Amniotic stem cell (primary cell): Measurements from ENCODE around the gene TPSAB1.
"Not testable (repeated sequence)": the region's sequence is repeated elsewhere in the genome, so short reads cannot be mapped to it uniquely, and the experiment has no call there.

ENCODE experiments used
- DNase-seq: peaks from one replicate; lab custom pipeline; 2025; lab: John Stamatoyannopoulos, UW

Gene TPSAB1

DNA sequence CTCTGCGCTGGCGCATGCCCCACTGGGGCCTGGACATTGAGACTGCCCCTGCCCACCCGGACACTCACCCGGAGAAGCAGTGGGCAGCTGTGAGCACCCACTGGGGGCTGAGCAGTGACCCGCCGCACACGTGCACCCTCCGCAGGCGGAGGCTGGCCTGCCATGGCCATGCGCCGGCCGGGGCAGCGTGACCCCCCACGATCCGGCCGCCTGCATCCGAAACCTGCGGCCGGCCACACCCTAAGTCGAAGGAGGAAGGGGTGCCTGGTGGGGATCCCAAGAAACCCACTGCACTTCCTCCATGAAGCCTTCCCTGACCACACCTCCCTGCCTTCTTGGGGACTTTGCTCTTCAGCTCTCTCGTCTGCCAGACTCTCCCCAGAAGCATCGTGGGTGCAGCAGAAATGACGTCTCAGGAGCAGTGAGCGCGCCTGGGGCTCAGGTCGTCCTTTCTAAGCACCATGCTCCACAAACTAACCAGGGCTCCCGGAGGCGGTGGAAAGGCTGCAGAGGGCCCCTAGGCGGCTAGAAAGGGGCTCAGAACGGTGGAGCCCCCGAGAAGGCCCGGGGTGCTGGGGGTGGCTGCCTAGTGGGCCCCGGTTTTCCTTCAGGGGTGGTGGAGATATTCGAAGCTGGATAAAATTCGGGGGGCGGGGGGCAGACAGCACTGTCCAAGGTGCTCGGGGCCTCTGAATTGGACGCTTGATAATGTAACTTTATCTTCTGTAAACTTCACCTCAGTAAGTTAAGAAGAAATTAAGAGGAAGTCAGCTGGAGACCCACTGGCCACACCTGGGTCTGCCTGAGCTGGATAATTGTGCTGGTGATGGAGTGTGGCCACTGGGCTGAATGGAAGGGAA, 16.9 kb upstream of the TPSAB1 start:
- DNase-seq = no peak

DNA sequence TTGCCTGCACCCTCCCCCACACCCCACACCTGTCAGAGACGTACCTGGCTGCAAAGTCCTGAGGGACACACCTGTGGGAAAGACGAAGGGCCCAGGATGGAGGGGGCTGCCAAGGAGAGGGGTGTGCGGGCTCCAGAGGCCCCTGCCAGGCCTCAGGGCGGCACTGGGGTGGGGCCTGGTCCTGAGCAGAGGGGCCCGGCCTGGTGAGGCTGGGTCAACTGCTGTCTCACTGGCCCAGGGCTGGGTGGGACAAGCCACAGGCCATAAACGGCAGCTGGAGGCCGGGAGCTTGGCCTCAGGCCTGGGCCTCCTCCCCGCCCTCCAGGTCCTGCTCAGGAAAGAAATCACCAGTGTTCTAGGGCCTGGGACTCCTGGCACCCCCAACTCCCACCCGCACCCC, 15.9 kb upstream of the TPSAB1 start:
- DNase-seq = no peak

DNA sequence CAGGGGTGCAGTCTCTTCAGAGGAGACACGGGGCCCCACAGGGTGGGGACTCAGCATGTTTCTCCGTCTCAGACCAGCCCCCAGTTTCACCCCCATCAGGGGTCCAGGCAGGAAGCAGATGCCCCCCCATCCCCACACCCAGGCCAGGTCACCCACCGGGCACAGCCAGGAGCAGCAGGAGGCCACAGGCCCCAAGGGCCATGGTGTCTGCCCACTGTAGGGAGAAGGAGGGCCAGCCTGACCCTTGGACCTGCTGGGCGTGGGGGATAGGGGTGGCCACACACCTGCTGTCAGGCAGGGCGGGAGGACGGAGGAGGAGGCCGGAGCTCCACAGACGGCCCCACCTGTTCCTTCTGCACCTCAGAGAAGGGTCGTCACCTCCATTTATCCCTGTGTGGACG, 15.5 kb upstream of the TPSAB1 start, which contains the start of gene TPSG1:
TSS of gene TPSG1 (minus strand) at position 218 of the 401 bp plus-strand sequence. CDS start at position 202, 16 bp downstream.
- no peak for DNase-seq

DNA sequence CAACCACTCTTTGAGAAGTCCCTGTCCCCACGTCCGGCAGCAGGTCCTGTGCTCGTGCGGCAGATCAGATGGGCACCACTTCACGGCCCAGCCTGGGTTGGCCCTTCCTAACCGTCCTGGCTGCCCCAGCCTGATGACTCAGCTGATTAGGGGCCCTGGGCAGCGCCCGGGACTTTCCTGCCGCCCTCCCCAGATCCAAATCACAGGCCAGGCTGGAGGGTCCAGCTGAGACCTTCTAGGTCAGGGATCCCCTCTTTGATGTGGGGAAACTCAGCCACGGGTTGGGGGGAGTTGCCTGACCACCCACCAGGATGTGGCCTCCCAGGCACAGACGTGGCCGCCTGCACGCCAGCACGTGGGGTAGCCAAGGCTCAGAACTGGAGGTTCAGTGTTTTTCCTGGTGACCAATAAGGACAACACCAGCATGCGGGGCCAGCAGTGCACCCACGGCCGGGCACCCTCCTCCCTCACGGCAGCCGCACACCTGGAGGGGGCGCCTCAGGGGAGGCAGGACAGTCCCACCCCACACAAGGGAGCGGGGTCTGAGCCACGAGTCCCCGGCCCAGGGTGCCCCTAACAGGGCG, 14.7 kb upstream of the TPSAB1 start:
- not testable (repeated sequence) for DNase-seq

DNA sequence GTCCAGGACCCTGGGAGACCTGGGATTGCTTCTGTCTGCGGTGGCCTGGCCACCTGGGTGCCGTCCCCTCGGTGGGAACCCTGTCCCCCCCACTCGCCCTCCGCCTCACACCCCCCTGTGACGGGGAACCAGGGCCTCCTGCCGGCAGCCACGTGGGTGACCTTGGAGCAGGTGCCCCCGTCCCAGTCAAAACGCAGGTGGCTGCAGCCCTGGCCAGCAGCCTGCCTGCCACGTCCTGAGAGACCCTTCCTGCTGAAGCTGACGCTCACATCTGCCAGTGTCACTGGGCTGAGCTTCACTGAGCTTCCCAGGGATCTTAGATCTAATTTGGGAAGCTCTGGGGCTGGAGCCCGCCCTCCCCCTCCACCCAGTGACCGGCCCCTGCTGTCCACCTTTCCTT, 13.8 kb upstream of the TPSAB1 start:
- DNase-seq = not testable (repeated sequence)

DNA sequence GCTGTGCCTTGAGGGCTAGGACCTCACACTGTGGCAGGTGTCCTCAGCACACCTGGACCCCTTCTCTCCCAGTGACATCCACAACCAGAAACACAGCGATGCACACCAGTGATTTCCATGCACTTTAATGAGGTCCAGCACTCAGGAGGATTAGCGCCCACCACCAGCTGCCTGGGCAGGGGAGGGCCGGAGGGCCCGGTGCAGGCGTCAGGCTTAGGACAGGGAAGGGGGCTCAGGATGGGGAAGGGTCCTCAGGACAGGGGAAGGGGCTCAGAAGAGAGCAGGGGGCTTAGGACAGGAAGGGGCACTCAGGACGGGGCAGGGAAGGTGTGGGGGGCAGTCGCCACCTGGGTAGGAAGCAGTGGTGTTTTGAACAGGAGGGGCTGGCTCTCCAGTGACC, 12.3 kb upstream of the TPSAB1 start:
- not testable (repeated sequence) for DNase-seq

DNA sequence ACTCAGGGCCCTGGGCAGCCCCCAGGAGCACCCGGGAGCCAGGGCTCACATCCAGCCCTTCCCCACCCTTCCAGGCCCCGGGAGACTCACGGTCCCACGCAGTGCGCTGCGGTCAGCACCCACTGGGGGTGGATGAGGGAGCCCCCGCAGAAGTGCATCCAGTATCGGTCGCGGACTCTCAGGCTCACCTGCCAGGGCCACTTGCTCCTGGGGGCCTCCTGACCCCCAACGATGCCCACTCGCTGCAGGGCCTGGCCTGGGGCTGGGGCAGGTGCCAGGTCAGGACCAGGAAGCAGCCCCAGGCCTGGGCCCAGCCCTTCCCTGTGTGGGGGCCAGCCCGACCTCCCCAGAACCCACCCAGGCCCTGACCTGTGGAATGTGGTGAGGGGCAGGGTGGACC, 11.0 kb upstream of the TPSAB1 start:
- DNase-seq = not testable (repeated sequence)

DNA sequence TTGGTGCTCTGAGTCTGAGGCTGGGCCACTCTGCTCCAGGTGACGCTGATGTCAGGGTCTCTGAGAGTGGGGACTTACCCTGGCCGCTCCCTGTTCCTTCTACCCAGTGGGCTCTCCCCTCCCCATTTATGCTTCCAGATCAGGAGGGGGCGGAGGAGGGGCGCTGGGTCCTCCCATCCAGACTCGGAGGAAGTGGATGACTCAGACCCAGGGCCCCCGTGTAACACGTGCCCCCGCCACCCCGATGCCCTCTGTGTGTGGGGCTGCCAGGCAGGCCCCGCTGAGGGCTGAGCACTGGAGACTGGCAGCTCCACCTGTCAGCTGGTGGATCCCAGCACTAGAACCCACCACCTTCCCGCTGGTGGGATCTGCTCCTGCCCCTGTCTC, 10.4 kb upstream of the TPSAB1 start, which contains the start of gene TPSB2:
TSS of gene TPSB2 (minus strand) at position 101 of the 387 bp plus-strand sequence. CDS start 233 bp downstream, outside the sequence.
- not testable (repeated sequence) for DNase-seq

DNA sequence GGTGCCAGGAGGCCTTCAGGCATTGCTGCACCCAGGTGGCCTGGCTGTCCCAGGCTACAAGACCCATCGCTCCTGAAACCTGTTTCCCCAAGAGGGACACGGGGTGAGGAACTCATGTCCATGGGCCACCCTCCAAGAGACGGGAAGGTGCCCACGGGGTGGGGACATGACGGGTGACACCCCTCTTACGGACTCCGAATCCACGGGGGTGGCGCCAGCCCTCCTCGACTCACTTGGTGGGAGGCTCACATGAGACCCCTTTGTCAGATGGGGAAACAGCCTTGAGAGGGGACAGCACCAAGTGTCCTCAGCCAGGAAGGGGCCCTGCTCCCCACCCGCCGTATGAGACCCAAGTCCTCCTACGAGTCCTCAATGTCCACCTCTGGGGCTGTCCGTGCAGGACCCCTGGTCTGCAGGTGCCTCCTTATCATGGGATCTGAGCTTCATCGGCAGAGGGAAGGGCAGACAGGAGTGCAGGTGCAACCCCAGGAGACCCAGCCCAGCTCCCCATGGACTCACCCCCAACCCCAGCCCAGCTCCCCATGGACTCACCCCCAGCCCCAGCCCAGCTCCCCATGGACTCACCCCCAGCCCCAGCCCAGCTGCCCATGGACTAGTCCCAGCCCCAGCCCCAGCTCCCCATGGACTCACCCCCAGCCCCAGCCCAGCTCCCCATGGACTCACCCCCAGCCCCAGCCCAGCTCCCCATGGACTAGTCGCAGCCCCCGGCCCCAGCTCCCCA, 9.9 kb upstream of the TPSAB1 start:
- DNase-seq = not testable (repeated sequence)

DNA sequence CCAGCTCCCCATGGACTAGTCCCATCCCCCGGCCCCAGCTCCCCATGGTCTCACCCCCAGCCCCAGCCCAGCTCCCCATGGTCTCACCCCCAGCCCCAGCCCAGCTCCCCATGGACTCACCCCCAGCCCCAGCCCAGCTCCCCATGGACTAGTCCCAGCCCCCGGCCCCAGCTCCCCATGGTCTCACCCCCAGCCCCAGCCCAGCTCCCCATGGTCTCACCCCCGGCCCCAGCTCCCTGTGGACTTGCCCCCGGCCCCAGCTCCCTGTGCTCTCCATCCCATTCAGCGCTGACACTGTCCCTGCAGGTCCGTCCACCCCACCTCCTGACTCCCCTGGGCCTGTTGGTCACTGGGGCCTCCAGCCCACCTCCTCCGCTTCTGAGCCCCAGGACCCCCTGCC, 9.2 kb upstream of the TPSAB1 start:
- DNase-seq = not testable (repeated sequence)

DNA sequence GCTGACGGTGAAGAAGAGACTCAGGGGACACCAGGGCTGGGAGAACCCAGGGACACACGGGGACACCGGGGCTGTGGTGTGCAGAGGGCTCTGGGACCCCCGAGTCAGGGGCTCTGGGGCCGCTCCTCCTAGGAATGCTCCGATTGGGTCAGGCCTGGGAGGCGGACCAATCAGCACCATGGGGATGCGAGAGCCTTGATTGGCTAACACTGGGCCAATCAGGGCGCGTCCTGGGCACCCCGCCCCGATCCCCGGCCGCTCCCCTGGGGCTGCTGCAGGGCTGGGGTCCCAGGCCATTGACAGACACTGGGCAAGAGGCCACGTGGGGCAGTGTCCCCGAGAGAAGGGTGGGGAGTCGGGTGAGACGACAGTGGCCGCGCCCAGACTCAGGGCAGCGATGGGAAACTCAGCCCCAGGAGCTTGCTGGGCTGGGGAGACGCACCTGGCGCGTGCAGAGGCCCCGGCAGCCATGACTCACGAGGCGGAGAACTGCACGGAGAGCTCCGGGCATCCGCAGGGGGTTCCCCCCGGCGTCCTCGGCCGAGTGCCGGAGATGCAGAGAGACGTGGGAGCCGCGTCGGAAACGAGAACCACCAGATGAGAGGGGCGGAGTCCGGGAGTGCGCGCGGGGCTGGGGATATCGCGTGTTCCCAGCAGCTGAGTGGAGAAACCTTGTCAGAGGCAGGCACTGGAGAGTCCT, 8.3 kb upstream of the TPSAB1 start:
- not testable (repeated sequence) for DNase-seq

DNA sequence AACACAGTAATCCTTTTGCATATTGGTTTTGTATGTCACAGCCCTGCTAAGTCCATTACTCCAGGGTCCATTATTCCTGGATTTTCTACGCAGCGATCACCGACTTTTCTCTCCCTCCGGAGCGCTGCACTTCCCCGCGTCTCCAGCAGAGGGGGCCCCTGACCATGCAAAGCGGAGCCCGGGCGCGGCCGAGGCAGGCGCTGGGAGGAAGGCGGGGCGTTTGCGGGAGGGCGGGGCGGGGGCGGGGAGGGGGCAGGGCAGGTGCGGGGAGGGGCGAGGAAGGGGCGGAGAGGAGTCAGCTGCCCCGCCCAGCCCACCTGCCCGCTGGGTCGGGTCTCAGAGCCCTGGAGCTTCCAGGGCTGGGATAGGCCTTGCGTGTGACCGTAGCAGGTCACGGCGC, 3.8 kb upstream of the TPSAB1 start:
- DNase-seq = not testable (repeated sequence)

DNA sequence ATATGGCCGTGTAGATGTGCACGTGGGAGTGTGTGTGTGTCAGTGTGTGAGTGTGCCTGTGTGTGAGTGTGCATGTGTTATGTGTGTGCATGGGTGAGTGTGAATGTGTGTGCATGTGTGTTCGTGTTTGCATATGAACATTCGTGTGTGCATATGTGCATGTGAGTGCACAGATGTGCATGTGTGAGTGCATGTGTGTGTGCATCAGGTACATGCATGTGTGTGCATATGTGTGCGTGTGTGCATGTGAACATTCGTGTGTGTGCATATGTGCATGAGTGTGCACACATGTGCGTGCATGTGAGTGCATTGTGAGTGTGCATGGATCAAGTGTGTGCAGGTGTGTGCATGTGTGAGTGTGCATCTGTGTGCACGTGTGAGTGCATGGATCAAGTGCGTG, 2.5 kb upstream of the TPSAB1 start:
- DNase-seq = no peak

DNA sequence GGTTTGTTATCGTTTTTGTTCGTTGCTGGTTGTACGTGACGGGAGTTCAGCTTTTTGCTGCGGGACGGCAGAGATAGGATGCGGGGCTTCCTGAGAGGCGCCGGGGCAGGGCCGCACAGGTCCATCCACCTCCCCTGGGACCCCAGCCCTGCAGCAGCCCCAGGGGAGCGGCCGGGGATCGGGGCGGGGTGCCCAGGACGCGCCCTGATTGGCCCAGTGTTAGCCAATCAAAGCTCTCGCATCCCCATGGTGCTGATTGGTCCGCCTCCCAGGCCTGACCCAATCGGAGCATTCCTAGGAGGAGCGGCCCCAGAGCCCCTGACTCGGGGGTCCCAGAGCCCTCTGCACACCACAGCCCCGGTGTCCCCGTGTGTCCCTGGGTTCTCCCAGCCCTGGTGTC, 1.6 kb upstream of the TPSAB1 start:
- DNase-seq = not testable (repeated sequence)

DNA sequence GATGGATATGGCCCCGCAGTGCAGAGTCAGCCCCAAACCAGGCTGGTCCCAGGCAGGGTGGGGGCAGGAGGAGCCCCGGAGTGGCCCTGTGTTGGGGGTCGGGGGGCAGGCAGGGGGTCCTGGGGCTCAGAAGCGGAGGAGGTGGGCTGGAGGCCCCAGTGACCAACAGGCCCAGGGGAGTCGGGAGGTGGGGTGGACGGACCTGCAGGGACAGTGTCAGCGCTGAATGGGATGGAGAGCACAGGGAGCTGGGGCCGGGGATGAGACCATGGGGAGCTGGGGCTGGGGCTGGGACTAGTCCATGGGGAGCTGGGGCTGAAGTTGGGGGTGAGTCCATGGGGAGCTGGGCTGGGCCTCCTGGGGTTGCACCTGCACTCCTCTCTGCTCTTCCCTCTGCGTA, 930 bp upstream of the TPSAB1 start:
- not testable (repeated sequence) for DNase-seq

DNA sequence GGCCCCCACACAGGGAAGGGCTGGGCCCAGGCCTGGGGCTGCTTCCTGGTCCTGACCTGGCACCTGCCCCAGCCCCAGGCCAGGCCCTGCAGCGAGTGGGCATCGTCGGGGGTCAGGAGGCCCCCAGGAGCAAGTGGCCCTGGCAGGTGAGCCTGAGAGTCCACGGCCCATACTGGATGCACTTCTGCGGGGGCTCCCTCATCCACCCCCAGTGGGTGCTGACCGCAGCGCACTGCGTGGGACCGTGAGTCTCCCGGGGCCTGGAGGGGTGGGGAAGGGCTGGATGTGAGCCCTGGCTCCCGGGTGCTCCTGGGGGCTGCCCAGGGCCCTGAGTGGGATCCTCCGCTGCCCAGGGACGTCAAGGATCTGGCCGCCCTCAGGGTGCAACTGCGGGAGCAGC, 576 bp downstream of the TPSAB1 start:
- DNase-seq = not testable (repeated sequence)

DNA sequence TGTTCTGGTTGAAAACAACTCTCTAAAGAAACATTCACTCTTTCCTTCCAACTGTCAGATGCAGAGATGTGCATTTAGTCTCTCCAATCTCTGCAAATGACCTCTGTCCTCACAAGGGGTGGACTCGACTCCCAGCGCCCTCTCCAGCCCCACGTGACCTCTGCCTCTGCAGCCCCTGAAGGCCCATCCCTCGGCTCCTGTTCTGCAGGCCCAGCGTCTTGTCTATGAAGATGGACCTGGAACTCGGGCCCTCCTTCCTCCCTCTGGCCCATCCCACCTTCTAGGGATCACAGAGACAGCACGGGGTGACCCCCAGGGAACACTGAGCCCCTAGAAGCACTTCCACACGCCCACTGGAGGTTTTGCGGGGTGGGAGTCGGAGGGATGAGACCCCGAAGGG, 2.9 kb downstream of the TPSAB1 start:
- DNase-seq = not testable (repeated sequence)

DNA sequence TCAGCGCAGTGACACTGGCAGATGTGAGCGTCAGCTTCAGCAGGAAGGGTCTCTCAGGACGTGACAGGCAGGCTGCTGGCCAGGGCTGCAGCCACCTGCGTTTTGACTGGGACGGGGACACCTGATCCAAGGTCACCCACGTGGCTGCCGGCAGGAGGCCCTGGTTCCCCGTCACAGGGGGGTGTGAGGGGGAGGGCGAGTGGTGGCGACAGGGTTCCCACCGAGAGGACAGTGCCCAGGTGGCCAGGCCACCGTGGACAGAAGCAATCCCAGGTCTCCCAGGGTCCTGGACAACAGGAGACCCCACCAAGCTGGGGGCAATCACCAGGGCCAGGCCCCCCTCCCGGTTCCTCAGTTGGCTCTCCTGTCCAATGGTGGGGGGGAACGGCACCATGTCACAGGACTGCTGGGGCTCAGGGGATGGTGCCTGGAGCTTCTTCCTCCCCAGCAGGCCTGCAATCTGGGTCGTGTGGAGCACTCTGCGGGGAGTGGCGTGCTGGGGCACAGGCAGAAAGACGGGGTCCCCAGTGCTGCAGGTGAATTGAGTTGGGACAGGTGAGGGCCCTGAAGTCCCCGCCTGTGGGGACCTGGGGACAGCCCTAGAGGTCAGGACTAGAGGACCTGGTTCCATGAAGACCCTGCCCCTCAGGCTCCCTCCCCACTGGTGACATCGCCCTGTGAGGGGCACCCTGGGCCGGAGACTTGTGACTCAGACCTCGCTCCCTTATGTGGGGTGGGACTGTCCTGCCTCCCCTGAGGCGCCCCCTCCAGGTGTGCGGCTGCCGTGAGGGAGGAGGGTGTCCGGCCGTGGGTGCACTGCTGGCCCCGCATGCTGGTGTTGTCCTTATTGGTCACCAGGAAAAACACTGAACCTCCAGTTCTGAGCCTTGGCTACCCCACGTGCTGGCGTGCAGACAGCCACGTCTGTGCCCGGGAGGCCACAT, 3.7 kb downstream of the TPSAB1 start:
- not testable (repeated sequence) for DNase-seq

DNA sequence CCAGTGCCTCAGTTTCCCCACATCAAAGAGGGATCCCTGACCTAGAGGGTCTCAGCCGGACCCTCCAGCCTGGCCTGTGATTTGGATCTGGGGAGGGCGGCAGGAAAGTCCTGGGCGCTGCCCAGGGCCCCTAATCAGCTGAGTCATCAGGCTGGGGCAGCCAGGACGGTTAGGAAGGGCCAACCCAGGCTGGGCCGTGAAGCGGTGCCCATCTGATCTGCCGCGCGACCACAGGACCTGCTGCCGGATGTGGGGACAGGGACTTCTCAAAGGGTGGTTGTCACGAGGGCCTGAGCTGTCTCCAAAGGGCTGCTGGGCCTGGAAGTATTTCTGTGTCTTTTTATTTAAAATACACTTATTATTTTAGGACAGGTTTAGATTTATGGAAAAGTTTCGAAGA, 4.4 kb downstream of the TPSAB1 start:
- no peak for DNase-seq

DNA sequence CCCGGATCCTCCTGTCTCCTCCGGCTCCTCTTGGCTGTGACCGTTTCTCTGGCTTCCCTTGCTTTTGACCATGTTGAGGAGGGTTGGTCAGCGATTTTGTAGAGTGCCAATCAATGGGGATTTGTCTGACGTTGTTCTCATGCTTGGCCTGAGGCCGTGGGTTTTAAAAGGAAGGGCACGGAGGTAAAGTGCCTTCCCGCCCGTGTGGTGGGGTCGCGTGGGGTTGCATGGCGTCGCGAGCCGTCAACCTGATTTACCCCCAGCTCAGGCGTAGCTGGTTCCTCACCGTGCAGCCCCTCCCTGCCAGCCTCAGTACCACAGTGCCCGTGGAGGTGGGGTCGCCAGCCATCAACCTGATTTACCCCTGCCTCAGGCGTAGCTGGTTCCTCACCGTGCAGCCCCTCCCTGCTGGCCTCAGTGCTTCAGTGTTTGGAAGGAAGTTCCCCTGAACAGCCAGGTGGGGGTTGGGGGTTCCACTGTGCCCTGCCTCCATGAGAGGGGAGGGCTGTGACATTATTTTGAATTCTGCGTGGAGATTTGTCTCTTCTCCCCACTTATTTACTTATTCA, 5.0 kb downstream of the TPSAB1 start:
- no peak for DNase-seq
